DOHH2 (cell line): Measurements from ENCODE around the gene PSMD6.

Experiments
- EZH2phosphoT487 ChIP-seq: fragments of 200-600 bp; sonication (generic); IDR thresholded peaks from 2 replicates; pipeline ENCODE4 v1.6.1; 2017; ENCODE audit warnings: borderline replicate concordance, mild to moderate bottlenecking, antibody characterized with exemption, low read length, moderate library complexity, mixed read lengths
- TF ChIP-seq, protein P1 (sequence below): fragments of 200-600 bp; sonication (generic); IDR thresholded peaks from one replicate; pipeline ENCODE4 v1.5.1; 2014; ENCODE audit warnings: antibody characterized with exemption, mild to moderate bottlenecking, low read depth, low read length; ENCODE audit not compliant: poor library complexity, severe bottlenecking

DNA sequence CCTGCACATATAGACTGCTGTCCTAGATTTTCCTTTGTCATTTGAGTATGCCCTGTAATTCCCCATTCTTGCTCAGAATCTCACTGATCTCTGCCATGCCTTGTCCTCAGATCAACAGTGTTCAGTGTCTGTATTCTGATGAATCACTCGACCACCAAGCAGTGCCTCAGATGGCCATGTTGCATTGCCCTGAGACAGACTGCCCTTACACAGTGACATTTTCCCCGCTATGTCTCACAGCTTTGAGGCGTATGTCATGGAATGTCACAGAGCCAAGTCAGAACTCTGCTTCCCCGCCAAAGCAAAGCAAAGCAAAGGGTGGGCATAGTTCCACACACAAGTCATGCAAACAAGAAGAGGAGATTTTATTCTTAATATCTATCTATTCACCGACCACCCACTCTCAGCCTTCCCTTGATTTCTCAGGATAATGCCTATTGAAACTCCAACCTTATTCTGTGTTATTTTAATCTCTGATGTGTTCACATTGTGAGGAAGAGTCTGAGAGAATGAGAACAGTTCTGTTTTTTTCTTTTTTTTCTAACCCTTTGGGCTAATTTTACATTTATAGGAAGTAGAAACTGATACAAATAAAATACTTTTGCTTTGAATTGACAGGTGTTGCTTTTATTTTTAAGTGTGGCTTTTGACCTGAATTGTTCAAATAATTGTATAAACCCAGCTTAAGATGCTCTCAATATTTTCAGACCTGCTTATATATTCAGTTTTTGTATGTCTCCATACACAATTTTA lies 16.9 kb upstream of the PSMD6 start:
- TF ChIP-seq, protein P1, sequence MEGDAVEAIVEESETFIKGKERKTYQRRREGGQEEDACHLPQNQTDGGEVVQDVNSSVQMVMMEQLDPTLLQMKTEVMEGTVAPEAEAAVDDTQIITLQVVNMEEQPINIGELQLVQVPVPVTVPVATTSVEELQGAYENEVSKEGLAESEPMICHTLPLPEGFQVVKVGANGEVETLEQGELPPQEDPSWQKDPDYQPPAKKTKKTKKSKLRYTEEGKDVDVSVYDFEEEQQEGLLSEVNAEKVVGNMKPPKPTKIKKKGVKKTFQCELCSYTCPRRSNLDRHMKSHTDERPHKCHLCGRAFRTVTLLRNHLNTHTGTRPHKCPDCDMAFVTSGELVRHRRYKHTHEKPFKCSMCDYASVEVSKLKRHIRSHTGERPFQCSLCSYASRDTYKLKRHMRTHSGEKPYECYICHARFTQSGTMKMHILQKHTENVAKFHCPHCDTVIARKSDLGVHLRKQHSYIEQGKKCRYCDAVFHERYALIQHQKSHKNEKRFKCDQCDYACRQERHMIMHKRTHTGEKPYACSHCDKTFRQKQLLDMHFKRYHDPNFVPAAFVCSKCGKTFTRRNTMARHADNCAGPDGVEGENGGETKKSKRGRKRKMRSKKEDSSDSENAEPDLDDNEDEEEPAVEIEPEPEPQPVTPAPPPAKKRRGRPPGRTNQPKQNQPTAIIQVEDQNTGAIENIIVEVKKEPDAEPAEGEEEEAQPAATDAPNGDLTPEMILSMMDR = no peak
- TF ChIP-seq EZH2phosphoT487 = no peak
